Loucy (cell line): ENCODE results near the gene ARHGAP25.

Experiments
- H2AFZ ChIP-seq: fragments of 200-600 bp; sonication (generic); 2 replicates; pipeline ENCODE4 v1.6.0; 2016; ENCODE audit warnings: antibody characterized with exemption, mild to moderate bottlenecking, low read length, moderate library complexity
- H3F3A ChIP-seq: fragments of 200-600 bp; 2 replicates; pipeline ENCODE4 v1.6.0; 2016; ENCODE audit warnings: antibody characterized with exemption, low read depth, mild to moderate bottlenecking
- H3K27me3 ChIP-seq: fragments of 200-600 bp; sonication (generic); 2 replicates; pipeline ENCODE4 v1.6.1; 2014; ENCODE audit warnings: low read length, mild to moderate bottlenecking; ENCODE audit not compliant: insufficient read depth, poor library complexity, severe bottlenecking
- H3K36me3 ChIP-seq: fragments of 200-600 bp; sonication (generic); 2 replicates; pipeline ENCODE4 v1.6.1; 2016; ENCODE audit warnings: low read length; ENCODE audit not compliant: insufficient read depth
- H3K4me1 ChIP-seq: fragments of 200-600 bp; sonication (generic); 2 replicates; pipeline ENCODE4 v1.5.1; 2014; ENCODE audit warnings: low read length, mild to moderate bottlenecking; ENCODE audit not compliant: insufficient read depth, poor library complexity, severe bottlenecking
- H3K4me2 ChIP-seq: fragments of 200-600 bp; sonication (generic); 2 replicates; pipeline ENCODE4 v1.6.0; 2014; ENCODE audit warnings: antibody characterized with exemption, low read length, low read depth, mild to moderate bottlenecking; ENCODE audit not compliant: poor library complexity, severe bottlenecking
- H3K4me3 ChIP-seq: fragments of 200-600 bp; sonication (generic); 2 replicates; pipeline ENCODE4 v1.5.1; 2014; ENCODE audit warnings: low read length, mild to moderate bottlenecking, mixed read lengths; ENCODE audit not compliant: poor library complexity, severe bottlenecking
- H3K79me2 ChIP-seq: fragments of 200-600 bp; sonication (generic); 2 replicates; pipeline ENCODE4 v1.6.1; 2014; ENCODE audit warnings: low read length; ENCODE audit not compliant: insufficient read depth
- H3K9ac ChIP-seq: fragments of 200-600 bp; sonication (generic); 2 replicates; pipeline ENCODE4 v1.6.0; 2014; ENCODE audit warnings: mild to moderate bottlenecking, low read depth, low read length, moderate library complexity; ENCODE audit not compliant: poor library complexity, severe bottlenecking
- H3K9me2 ChIP-seq: fragments of 200-600 bp; sonication (generic); replicated peaks from 2 replicates; pipeline ENCODE4 v1.6.1; 2016; ENCODE audit warnings: low read depth, low read length, mixed read lengths
- H3K9me3 ChIP-seq: fragments of 200-600 bp; sonication (generic); 2 replicates; pipeline ENCODE4 v1.6.1; 2014; ENCODE audit warnings: mild to moderate bottlenecking, antibody characterized with exemption, low read length, low read depth; ENCODE audit not compliant: insufficient read depth
- H4K20me1 ChIP-seq: fragments of 200-600 bp; sonication (generic); 2 replicates; pipeline ENCODE4 v1.6.0; 2014; ENCODE audit warnings: antibody characterized with exemption, low read length, mild to moderate bottlenecking; ENCODE audit not compliant: insufficient read depth, poor library complexity, severe bottlenecking
- EZH2phosphoT487 ChIP-seq: fragments of 200-600 bp; IDR thresholded peaks from 2 replicates; pipeline ENCODE4 v1.6.1; 2018; ENCODE audit warnings: antibody characterized with exemption, mild to moderate bottlenecking, moderate library complexity, borderline replicate concordance
- TF ChIP-seq, protein P1 (sequence below): fragments of 200-600 bp; sonication (generic); conservative IDR thresholded peaks from 2 replicates; pipeline ENCODE4 v1.5.1; 2014; ENCODE audit warnings: mild to moderate bottlenecking, antibody characterized with exemption, low read length

Gene ARHGAP25

DNA sequence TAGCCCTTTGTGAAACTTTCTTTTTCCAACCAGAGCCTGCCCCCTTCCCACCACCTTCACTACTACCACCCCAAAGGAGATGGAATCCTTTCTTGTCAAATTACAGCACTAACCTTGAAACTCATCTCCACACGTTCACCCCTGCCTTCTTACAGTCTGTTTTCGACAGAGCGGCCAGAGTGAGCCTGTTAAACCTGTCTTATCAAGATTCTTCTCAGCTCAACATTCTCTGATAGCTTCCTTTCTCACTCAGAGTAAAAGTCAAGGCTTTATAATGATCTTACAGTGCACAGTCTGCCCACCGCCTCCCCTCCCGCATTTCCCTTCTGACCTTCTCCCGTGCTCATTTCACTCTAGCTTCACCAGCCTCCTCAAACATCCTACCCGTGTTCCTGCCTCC is 56.0 kb downstream of the ARHGAP25 start:
- H3K9ac ChIP-seq: no peak overlapping the region
- H3K4me3 ChIP-seq: no peak overlapping the region
- H3F3A ChIP-seq: no peaks in the 10 kb centered on the region
- H3K79me2 ChIP-seq: no peaks in the 10 kb centered on the region
- no peaks in the 10 kb centered on the region for H3K9me3 ChIP-seq
- H4K20me1 ChIP-seq: no peaks in the 10 kb centered on the region
- H3K4me2 ChIP-seq: no peak overlapping the region
- H3K4me1 ChIP-seq: peaks cover 4% of the 10 kb centered on the region
- no peaks in the 10 kb centered on the region for H3K9me2 ChIP-seq
- no peak overlapping the region for H2AFZ ChIP-seq
- TF ChIP-seq EZH2phosphoT487: no peak
- TF ChIP-seq, protein P1, sequence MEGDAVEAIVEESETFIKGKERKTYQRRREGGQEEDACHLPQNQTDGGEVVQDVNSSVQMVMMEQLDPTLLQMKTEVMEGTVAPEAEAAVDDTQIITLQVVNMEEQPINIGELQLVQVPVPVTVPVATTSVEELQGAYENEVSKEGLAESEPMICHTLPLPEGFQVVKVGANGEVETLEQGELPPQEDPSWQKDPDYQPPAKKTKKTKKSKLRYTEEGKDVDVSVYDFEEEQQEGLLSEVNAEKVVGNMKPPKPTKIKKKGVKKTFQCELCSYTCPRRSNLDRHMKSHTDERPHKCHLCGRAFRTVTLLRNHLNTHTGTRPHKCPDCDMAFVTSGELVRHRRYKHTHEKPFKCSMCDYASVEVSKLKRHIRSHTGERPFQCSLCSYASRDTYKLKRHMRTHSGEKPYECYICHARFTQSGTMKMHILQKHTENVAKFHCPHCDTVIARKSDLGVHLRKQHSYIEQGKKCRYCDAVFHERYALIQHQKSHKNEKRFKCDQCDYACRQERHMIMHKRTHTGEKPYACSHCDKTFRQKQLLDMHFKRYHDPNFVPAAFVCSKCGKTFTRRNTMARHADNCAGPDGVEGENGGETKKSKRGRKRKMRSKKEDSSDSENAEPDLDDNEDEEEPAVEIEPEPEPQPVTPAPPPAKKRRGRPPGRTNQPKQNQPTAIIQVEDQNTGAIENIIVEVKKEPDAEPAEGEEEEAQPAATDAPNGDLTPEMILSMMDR: no peak
- H3K27me3 ChIP-seq: no peaks in the 10 kb centered on the region
- peaks cover 44% of the 10 kb centered on the region; the same call in 1 of the 2 replicates for H3K36me3 ChIP-seq

DNA sequence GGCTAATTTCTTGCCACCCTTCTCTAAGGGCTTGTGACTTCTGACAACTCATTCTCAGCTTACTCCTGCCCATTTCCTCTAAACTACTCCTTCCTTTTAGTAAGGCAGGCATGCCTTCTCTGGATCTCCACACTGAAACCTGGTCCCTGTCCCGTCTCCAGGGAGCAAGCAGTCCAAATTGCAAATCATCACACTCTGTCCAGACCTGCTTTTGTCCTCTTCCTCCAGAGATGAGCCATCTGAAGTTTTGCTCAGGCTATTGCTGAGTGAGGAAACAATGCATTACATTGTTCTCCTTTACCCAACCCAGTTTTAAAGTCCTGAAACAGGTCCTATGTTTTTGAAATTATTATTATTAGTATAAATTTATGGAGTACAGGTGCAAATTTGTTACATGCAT is 57.3 kb downstream of the ARHGAP25 start:
- no peak overlapping the region for H3K4me2 ChIP-seq
- no peaks in the 10 kb centered on the region for H3K27me3 ChIP-seq
- H3K4me1 ChIP-seq: peaks cover 14% of the 10 kb centered on the region
- H3K79me2 ChIP-seq: no peaks in the 10 kb centered on the region
- H3F3A ChIP-seq: no peaks in the 10 kb centered on the region
- H4K20me1 ChIP-seq: no peaks in the 10 kb centered on the region
- H3K9me3 ChIP-seq: no peaks in the 10 kb centered on the region
- H3K4me3 ChIP-seq: no peak overlapping the region
- peaks cover 31% of the 10 kb centered on the region; the same call in 1 of the 2 replicates for H3K36me3 ChIP-seq
- no peak overlapping the region for H2AFZ ChIP-seq
- H3K9ac ChIP-seq: no peak overlapping the region
- no peaks in the 10 kb centered on the region for H3K9me2 ChIP-seq
- TF ChIP-seq, protein P1: no peak

DNA sequence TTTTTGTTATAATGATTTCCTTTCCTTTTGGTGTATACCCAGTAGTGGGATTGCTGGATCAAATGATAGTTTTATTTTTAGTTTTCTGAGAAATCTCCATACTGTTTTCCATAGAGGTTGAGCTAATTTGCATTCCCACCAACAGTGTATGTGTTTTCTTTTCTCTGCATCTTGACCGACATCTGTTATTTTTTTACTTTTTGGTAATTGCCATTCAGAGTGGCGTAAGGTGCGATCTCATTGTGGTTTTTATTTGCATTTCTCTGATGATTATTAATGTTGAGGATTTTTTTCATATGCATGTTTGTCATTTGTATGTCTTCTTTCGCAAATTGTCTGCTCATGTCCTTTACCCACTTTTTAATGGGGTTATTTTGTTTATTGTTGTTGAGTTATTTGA is 58.1 kb downstream of the ARHGAP25 start:
- Histone ChIP-seq H3K4me2 (no peak overlapping the region), H3K79me2 (no peaks in the 10 kb centered on the region)

More for the DNA sequence above, 58.1 kb downstream of the ARHGAP25 start:
- TF ChIP-seq, protein P1: no peak
- TF ChIP-seq EZH2phosphoT487: no peak
- H3K9me2 ChIP-seq: no peaks in the 10 kb centered on the region
- H3F3A ChIP-seq: no peaks in the 10 kb centered on the region
- H4K20me1 ChIP-seq: no peaks in the 10 kb centered on the region
- no peaks in the 10 kb centered on the region for H3K9me3 ChIP-seq
- H2AFZ ChIP-seq: no peak overlapping the region
- H3K4me3 ChIP-seq: no peak overlapping the region
- H3K36me3 ChIP-seq: peaks cover 28% of the 10 kb centered on the region; the same call in 1 of the 2 replicates
- H3K4me1 ChIP-seq: peaks cover 10% of the 10 kb centered on the region
- no peaks in the 10 kb centered on the region for H3K27me3 ChIP-seq
- no peak overlapping the region for H3K9ac ChIP-seq
